HG02852 (cell line): ENCODE measurements around the gene PFKL.
"Not testable (repeated sequence)": the region's sequence is repeated elsewhere in the genome, so short reads cannot be mapped to it uniquely, and the experiment has no call there.

Source experiments
- ATAC-seq: cut with Tn5 transposase; IDR thresholded peaks from one replicate; pipeline ENCODE4 v1.9.1; 2021; ENCODE audit warnings: mild to moderate bottlenecking, moderate library complexity; ENCODE audit not compliant: unreplicated experiment

The PFKL gene

DNA sequence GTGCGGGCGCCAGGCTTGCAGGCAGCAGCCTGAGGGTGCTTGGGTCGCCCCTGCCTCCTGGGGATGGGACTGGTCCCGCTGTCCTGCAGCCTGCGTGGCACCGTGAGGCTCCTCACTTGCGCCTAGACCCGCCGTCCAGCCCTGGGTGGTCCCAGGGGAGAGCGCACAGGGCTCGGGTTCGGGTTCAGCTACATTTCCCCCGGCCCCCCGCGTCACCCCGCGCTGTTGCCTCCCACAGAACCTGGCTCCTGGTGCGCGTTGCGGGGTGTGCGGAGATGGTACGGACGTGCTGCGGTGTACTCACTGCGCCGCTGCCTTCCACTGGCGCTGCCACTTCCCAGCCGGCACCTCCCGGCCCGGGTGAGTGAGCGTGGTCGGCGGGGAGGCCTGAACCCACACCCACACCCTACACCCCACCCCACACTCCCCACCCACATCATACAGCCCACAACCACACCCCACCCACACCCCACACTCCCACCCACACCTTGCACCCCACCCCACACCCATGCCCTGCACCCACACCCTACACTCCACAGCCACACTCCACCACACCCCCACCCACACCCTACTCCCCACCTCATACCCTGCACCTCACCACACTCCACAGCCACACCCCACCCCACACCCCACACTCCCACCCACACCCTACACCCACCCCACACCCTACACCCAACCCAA, 6.2 kb upstream of the PFKL start:
- no peak for ATAC-seq

DNA sequence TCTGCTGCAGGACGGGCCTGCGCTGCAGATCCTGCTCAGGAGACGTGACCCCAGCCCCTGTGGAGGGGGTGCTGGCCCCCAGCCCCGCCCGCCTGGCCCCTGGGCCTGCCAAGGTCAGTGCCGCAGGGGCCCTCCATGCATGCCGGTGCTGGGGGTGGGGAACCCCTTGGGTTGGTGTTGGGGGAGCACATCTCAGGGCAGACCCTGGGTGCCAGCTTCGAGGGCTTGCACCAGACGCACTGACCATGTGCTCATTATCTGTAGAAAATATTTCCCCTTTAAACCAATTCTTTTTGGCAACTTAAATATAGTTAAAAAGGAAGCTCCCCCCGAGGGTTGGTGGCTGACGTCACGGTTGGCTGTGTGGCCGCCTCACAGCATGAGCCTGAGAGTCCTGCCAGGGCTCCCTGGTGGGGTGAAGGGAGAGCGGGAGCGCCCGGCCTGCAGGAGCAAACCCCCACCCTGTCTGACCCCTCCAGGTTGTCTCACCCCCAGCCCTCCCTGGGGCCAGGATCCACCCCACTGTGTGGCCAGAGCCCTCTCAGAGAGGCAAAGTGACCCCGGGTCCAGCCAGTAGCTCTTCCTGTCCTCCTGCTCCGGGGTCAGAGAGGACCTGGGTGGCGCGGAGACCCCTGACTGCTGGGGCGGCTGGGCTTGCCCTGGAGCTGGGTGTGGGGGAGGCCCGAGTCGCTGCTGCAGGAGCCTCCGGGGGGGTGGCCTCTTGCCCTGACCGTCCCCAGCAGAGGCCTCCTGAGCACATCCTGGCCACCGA, 5.3 kb upstream of the PFKL start:
- no peak for ATAC-seq

DNA sequence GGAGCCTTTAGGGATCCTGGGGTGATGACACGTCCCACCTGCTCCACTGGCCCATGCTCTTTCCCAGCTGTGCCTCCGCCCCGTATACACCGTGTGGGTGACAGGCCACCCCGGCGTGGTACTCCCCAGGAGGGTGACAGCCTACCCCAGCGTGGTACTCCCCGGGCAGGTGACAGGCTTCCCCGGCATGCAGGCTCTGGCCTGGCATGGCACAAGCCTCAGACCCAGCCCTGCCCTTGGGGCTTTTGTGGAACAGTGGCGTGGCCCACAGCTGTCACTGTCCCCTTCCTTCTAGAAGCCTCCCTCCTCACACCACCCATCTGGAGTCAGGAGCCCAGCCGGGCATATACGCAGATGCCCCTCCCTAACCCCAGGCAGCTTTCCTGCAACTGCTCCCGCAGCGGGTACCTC, 4.7 kb upstream of the PFKL start:
- no peak for ATAC-seq

DNA sequence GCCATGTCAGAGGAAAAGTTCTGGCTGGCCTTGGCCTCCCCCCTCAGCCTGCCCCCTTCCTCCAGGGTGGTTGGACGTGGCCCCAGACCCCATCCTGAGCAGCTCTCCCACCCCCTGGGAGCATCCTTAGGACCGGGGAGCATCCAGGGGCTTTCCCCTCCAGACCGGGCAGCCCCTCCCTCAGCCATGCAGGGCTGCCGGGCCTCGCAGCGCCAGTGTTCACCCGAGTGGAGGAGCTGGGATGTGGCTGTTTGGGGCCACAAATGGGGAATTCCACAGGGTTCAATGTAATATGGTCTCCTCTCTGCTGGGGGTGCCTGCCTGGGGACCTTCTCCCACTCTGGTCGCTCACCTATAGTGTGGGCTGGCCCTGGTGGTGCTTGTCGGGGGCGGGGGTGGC, 4.2 kb upstream of the PFKL start:
- ATAC-seq: no peak

DNA sequence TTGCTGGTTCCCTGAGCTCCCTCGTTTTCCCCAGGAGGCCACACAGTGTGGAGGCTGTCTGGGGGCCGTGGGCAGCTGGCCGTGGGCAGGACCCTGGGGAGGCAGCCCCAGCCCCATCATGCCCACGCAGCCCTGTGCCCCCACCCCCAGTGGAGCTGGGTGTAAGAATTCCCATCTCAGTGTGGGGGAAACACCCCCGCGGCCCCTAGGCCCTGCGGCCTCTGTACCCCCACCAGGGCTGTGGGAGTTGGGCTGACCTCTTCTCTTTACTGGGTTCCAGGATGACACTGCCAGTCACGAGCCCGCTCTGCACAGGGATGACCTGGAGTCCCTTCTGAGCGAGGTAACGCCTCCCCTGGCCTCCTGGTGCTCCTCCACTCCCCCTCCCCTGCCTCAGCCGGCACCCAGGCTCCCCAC, 3.7 kb upstream of the PFKL start:
- no peak for ATAC-seq

DNA sequence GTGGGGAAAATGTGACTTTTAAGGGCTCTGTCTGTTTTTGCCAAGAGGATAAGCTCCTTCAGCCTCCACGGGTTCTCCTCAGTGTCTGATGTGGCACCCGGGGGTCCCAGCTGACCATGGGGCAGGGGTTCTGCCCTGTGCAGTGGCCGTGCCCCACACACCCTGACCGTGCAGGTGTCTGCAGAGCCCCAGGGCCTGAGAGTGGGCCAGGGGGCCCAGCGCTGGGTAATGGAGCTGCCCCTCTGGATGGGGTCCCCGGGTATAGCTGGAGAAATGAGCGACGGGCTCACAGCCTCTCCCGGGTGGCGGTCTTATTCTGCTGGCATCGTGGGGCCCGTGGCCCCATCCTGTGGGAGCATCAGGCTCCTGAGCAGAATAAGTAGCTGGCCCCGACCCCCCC, 2.9 kb upstream of the PFKL start:
- no peak for ATAC-seq

DNA sequence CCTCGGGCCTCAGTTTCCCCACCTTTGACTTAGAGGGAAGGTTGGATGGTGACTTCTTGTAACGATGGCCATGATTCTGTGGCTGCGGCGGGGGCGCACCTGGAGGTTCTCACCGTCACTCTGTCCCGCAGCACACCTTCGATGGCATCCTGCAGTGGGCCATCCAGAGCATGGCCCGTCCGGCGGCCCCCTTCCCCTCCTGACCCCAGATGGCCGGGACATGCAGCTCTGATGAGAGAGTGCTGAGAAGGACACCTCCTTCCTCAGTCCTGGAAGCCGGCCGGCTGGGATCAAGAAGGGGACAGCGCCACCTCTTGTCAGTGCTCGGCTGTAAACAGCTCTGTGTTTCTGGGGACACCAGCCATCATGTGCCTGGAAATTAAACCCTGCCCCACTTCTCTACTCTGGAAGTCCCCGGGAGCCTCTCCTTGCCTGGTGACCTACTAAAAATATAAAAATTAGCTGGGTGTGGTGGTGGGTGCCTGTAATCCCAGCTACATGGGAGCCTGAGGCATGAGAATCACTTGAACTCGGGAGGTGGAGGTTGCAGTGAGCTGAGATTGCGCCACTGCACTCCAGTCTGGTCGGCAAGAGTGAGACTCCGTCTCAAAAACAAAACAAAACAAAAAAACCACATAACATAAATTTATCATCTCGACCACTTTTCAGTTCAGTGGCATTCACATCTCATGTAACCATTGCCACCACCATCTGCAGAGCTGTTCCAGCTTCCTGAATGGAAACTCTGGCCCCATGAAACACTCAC, 2.1 kb upstream of the PFKL start:
- ATAC-seq: no peak

DNA sequence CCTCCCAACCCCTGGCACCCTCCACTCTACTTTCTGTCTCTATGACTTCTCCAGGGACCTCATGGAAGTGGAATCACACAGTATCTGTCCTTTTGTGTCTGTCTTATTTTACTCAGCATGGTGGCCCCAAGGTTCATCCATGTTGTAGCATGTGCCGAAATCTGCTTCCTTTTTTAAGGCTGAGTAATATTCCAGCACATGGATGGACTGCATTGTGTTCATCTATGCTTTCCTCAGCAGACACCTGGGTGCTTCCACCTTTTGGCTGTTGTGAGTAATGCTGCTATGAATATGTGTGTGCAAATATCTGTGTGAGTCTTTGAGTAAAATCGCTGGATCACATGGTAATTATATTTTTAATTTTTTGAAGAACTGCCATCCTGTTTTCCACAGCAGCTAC, 1.6 kb upstream of the PFKL start:
- ATAC-seq: no peak

DNA sequence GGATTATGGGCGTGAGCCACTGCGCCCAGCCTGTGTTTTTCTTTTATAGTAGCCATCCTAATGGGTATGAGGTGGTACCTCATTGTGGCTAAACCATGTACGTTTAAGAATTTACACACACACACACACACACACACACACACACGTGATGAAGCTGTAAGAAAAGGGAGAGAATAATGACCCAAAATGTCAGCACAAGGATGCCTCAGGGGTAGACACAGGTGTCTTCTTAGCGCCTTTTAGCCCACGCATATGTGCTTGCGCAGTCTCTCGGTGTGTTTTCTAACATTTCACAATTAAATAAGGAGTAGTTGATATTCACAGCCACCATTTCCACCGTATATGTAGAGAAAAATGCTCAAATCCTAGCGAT, 782 bp upstream of the PFKL start:
- no peak for ATAC-seq

DNA sequence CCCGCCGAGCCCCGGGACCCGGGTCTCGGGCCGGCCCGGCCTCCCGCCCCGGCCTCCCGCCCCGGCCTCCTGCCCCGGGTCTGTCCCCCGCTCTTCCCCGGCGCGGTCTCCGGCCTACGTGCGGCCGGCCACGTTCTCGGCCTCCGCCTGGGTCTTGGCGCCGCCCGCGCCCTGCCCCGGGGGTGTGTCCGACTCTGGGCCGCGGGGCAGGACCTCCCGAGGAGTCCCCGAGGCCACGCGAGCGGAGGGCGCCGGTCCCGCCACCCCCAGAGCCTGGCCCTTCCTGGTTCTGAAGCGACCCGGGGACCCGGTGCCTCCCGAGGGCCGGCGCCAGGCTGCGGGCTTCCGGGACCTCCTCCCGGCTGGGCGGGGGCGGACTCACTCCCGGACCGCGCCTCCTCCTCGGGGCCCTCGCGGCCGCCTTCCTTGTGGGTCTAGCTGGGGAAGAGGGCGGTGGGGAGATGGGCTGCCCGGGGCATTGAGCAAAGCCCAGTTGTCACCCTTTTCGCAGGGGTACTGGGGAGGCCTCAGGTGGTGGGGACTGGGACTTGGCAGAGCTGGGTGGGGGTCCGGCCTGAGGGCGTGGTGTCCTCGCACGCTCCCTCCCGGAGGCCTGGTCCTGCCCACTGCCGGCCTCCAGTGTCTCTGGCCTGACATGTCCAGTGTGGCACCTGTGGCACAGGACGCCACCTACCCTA, 558 bp downstream of the PFKL start:
- peak; percentile 36 for ATAC-seq

DNA sequence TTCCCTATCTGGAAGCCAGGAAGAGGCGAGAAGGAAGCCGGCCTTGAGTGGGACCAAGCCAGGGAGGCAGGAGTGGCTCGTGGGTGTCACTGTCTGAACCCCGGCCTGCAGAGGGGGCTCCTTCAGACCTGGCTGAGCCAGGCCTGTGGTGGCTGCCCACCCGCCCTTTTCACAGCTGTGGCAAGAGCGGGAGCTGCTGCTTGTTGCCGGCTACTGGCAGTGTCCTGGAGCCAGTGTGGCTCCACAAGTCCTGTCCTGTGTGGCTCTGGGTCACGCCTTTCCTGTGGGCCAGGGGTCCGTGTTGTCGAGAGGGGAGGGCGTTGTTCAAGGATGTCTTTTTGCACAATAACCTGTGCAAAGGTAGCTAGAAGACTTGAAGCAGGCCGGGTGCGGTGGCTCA, 1.3 kb downstream of the PFKL start:
- ATAC-seq: no peak

DNA sequence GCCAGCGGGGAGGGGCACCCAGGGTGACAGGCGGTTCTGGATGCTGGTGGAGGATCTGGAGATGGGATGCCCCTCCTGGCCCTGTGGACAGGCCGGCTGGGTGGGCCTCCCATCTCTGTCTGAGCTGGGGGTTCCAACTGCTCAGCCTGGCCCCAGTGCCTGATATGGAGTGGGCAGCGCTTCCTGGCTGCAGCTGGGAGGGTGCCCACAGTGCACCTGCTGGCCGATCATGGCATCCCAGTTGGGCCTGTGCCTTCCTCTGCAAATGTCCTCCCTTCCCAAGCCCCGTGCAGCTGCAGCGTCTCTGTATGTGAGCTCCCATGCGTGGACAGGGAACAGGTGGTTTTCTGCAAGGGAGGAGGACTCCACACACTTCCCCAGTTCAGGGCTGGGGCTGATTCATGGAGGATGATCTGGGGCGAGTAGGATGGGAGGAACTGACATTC, 2.1 kb downstream of the PFKL start:
- no peak for ATAC-seq

DNA sequence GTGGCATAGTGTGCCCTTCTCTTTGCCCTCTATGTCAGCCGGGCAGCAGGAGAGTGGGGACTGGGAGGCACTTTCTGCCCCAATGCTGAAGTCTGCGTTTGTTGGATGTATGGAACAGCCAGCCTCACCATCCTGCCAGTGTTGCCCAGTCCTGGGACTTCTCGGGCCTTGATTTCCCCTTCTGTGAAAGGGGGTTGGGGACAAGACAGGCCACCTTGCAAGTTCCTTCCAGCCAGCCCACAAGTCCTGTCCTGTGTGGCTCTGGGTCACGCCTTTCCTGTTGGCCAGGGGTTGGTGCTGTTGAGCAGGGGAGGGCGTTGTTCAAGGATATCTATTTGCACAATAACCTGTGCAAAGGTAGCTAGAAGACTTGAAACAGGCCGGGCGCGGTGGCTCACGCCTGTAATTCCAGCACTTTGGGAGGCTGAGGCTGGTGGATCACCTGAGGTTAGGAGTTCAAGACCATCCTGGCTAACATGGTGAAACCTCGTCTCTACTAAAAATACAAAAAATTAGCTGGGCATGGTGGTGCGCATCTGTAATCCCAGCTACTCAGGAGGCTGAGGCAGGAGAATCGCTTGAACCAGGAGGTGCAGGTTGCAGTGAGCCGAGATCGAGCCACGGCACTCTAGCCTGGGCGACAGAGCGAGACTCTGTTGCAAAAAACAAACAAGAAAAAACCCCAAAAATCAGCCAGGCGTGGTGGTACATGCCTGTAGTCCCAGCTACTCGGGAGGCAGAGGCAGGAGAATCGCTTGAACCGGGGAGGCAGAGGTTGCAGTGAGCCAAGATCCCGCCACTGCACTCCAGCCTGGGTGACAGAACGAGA, 2.9 kb downstream of the PFKL start:
- ATAC-seq: not testable (repeated sequence)

DNA sequence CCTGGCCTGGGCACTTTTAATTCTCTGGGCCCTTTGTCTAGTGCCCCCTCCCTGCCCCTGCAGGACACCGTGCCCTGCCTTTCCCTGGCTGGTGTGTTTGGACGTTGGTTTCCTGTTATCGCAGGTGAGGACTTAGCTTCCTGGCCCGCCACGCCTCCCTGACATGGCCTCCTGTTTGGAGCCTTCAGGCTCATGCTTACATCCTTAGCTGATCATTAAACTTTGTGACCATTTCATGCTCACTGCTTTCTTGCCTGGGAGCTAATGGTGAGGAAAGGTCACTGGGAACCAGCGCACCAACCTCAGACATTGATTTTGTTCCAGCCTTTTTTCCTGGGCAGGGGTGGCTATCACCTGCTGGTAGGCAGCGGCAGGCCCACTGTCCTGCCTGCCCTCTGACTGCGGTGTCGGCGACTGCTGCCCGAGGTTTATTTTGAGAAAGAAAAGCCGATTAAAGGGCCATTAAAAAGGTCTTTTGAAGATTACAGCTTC, 3.7 kb downstream of the PFKL start:
- ATAC-seq: no peak

DNA sequence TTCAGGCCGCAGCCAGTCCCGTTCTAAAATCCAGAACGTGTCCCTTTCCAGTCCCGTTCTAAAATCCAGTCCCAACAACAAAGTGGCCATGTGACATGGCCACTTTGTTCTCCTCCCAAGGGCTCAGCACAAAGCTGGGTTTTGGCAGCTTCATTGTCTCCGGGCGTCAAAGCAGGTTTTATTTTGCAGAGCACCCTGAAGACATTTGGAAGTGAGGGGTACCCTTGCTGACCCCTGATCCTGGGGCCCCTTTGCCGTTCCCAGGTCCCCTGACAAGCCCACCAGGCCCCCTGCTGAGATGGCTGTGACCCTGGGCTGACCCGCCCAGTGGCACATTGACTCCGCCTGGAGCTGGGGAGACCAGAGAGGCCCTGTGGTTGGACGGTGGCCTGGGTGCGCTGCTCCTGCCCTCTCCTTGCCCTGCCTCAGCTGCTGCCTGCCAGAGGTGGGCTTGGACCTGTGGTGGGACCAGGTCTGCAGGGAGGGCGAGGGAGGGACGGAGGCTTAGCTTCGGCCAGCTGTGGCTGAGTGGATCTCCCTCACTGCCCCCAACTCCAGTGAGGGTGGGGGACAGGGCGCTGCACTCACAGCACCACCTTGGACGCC, 4.3 kb downstream of the PFKL start:
- no peak for ATAC-seq

DNA sequence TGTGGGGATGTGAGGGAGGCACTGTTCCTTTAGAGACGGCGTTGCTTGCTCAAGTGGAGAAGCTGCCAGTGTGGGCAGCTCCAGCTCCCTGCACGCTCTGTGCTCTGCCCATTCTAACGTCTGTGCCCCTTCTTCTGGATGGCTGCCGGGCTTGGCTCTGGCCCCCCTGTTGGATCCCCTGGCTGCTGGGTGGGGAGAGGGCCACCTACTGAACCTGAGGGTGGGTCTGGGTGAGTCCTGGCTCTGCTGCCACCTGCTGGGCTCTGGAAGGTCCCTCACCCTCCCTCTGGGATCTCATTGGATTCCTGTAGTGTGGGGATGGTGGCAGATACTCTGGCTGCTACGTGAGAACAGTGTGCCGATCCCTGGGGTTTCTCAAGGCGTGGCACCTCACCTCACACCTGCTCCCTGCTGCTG, 5.0 kb downstream of the PFKL start:
- no peak for ATAC-seq

DNA sequence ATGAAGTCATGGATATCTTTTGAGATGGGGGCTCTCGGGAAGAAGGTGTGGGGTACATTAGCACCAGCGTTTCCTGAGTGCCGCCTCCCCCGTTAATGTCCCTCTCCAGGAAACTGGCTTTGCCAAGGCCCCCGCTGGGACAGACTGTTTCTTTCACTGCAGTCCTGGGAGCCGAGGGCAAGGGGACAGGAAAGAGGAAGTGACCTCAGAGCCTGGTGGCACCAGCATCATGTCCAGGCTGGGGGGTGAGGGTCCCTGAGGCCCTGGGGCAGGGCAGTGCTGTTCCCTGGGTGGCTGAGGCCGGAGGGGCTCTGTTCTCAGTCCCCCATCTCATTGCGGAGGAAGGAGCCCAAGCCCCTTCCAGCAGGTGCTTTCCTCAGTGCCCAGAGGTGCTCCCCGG, 5.8 kb downstream of the PFKL start:
- ATAC-seq: no peak

DNA sequence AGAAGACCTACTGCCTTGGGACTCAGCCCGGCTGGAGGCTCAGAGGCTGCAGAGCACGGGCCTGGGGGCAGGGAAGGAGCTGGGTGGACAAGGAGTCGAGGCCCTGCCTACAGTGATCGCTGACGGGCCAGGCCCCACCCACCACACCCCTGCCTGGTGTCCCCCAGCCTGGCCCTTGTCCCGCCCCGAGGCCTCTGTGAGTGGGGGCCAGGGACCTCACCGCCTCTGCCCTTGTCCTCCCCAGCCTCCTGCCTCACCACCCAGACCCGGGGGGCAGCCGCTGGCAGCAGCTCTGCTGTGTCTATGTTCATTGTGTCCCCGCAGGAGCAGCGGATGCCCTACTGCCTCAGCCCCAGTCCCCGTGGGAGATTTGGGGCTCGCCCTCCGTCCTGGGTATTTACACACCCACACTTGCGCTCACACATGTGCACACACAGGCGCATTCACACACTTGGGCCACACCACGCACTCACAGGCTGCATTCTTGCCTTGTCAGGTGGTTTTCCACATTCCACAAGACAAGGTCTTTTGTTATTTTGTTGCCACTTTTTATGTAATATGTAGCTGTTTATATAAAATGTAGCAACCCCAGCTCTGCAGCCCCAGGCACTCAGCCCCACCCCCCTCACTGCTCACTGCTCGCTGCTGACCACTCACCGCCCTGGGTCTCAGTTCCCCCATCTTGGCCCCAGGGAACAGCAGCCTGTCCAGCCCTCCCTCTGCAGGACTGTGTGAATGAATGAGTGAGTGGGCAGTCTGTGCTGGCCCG, 7.3 kb downstream of the PFKL start:
- no peak for ATAC-seq
